Measurements from ENCODE around the gene CIAO2A. TPM values are rescaled to one million over a fixed set of nuclear protein-coding genes. Genes with fewer than 3 reads are reported as not detected.

Gene CIAO2A
- total RNA-seq, 1 donor from 2014 or later: 2.4 TPM

DNA sequence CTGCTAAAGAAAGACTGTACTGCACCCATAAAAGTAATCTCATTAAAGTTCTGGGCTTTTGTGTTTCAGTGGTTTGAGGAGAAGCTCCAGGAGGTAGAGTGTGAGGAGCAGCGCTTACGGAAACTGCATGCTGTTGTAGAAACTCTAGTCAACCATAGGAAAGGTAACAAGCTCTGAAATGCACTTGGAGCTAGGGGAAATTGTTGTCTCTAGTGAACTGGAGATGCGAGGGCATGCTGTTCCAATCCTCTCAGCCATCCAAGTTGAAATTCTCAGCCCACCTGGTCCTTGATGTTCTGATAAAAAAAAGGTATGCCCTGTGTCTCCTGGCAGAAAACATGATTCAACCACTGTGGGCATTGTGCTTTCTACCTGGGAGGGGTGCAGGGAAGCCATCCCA lies 36.5 kb upstream of the CIAO2A start:
- no peak overlapping the region for H3K4me3 ChIP-seq
- H3K9me3 ChIP-seq: no peaks in the 10 kb centered on the region
- H3K4me1 ChIP-seq: no peaks in the 10 kb centered on the region
- intact Hi-C loops (cut with DNase I): no loop called here
- H3K27ac ChIP-seq: no peak overlapping the region
- TF ChIP-seq, protein P1, sequence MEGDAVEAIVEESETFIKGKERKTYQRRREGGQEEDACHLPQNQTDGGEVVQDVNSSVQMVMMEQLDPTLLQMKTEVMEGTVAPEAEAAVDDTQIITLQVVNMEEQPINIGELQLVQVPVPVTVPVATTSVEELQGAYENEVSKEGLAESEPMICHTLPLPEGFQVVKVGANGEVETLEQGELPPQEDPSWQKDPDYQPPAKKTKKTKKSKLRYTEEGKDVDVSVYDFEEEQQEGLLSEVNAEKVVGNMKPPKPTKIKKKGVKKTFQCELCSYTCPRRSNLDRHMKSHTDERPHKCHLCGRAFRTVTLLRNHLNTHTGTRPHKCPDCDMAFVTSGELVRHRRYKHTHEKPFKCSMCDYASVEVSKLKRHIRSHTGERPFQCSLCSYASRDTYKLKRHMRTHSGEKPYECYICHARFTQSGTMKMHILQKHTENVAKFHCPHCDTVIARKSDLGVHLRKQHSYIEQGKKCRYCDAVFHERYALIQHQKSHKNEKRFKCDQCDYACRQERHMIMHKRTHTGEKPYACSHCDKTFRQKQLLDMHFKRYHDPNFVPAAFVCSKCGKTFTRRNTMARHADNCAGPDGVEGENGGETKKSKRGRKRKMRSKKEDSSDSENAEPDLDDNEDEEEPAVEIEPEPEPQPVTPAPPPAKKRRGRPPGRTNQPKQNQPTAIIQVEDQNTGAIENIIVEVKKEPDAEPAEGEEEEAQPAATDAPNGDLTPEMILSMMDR (IDR thresholded peaks at IDR 0.05): no peak
- no peak for DNase-seq (ENCODE audit: low spot score in 2 of 2)
- H3K36me3 ChIP-seq: peaks cover 82 to 99% of the 10 kb centered on the region in 2 donors
- H3K27me3 ChIP-seq: no peaks in the 10 kb centered on the region

- Histone ChIP-seq H3K4me1 (no peaks in the 10 kb centered on the region), H3K36me3 (peaks cover 89 to 96% of the 10 kb centered on the region in 2 donors), H3K9me3 (no peaks in the 10 kb centered on the region), H3K27me3 (no peaks in the 10 kb centered on the region), H3K4me3 (no peak overlapping the region), H3K27ac (no peak overlapping the region)
- TF ChIP-seq, protein P1 (IDR thresholded peaks at IDR 0.05): no peak
- intact Hi-C loops (cut with DNase I): no loop called here
- DNase-seq (ENCODE audit: low spot score in 2 of 2): no peak
Measured at GRCh38 chr15:64127521-64128270, 34.1 kb upstream of the CIAO2A start.

DNA sequence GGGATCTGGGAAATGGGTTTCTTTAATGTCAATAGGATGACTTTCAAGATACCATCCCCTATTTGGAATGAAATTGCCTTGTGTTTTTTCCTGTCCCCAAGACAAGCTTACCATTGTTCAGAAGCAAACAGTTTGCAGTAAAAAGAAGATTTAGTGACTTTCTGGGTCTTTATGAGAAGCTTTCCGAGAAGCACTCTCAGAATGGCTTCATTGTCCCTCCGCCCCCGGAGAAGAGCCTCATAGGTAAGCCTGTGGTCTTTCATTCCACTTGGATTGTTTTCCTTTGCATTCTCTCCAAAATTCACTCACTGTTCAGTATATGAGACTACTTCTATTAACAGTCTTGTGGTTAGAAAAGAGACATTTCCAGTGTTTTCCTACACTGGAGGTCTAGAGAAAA lies 32.3 kb upstream of the CIAO2A start:
- H3K27me3 ChIP-seq: no peaks in the 10 kb centered on the region
- no peaks in the 10 kb centered on the region for H3K4me1 ChIP-seq
- no peak for DNase-seq (ENCODE audit: low spot score in 2 of 2)
- H3K9me3 ChIP-seq: no peaks in the 10 kb centered on the region
- TF ChIP-seq, protein P1 (IDR thresholded peaks at IDR 0.05): no peak
- H3K4me3 ChIP-seq: no peak overlapping the region
- no peak overlapping the region for H3K27ac ChIP-seq
- intact Hi-C loops (cut with DNase I): no loop called here
- H3K36me3 ChIP-seq: peaks cover 88% of the 10 kb centered on the region in 2 donors

DNA sequence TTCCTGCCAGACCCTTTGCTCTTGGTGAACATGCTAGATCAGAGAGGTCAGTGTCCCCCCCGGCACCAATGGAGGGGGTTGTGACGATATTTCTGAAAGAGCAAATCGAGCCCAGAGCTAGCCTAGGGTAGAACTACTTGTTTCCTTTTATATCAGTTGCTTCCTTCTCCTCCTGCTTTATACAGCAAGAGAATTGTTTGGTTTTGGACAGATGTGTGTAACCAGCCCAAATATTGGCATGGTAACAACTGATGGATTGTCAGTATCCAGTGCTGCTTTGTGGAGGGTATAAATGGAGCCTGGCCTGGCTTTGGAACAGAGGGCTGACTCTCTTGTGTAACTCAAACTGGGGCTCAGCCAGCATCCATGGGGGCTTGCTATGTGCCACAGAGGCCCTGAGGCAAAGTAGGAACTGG lies 29.3 kb upstream of the CIAO2A start:
- intact Hi-C loops (cut with DNase I): no loop called here
- Histone ChIP-seq H3K4me3 (no peak overlapping the region), H3K9me3 (no peaks in the 10 kb centered on the region), H3K4me1 (no peaks in the 10 kb centered on the region), H3K27me3 (no peaks in the 10 kb centered on the region), H3K36me3 (peaks cover 88% of the 10 kb centered on the region in 2 donors), H3K27ac (no peak overlapping the region)
- no peak for DNase-seq (ENCODE audit: low spot score in 2 of 2)
- TF ChIP-seq, protein P1 (IDR thresholded peaks at IDR 0.05): no peak

GRCh38 chr15:64122444-64122843 lies 28.8 kb upstream of the CIAO2A start:
- H3K4me1 ChIP-seq: no peaks in the 10 kb centered on the region
- TF ChIP-seq, protein P1 (IDR thresholded peaks at IDR 0.05): no peak
- H3K36me3 ChIP-seq: peaks cover 86 to 88% of the 10 kb centered on the region in 2 donors
- intact Hi-C loops (cut with DNase I): no loop called here
- no peak overlapping the region for H3K4me3 ChIP-seq
- H3K27me3 ChIP-seq: no peaks in the 10 kb centered on the region
- DNase-seq (ENCODE audit: low spot score in 2 of 2): no peak
- H3K9me3 ChIP-seq: no peaks in the 10 kb centered on the region
- no peak overlapping the region for H3K27ac ChIP-seq
